Measurements from ENCODE around the gene SLC25A11. TPM values are rescaled to one million over a fixed set of nuclear protein-coding genes. Genes with fewer than 3 reads are reported as not detected.
A peak's percentile ranks its signal among the peaks of the same experiment; 100 is the strongest.

The SLC25A11 gene
- total and polyA plus RNA-seq, 2 donors (not counting 1 experiment from before 2014, with no cell fraction given) = 29.2 to 59.3 TPM

DNA sequence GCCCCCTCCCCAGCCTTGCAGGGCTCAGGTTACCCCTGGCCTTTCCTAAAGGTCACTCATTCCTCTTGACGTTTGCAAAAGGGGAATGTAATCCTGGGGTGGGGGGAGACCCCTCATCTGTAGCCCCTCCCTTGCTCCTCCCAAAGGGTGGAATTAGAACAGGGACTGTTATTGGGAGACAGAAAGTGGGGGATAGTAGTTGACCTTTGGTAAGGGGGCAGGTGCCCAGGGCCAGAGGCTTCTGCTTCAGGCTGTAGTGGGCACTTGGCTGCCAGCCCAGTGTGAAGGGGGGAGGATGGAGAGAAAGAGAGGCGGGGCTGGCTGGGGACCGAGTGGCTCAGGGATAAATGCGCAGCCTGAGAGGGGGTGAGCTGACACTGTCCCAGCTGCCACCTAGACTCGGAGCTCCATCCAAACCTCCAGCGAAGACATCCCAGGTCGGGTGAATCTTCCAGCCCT is 10.9 kb upstream of the SLC25A11 start, which contains the start of gene ENO3:
TSS of gene ENO3 (plus strand) at position 374 of the 459 bp plus-strand sequence. CDS start 711 bp downstream, outside the sequence.
- H3K9ac ChIP-seq (ENCODE audit: insufficient read depth, low read length) = peak within 1 kb of the TSS; percentile 58
- peak within 1 kb of the TSS; percentile 9 to 52 (median 30) for H3K4me3 ChIP-seq (replicated peaks in 1 of 4; ENCODE audit: control extremely low read depth in 1 of 4, insufficient read depth in 1 of 4, low read depth in 3 of 4, low read length in 4 of 4)
- TF ChIP-seq EZH2 (IDR thresholded peaks at IDR 0.05; ENCODE audit: low read length, missing control alignments) = no peak
- TF ChIP-seq, protein P1, sequence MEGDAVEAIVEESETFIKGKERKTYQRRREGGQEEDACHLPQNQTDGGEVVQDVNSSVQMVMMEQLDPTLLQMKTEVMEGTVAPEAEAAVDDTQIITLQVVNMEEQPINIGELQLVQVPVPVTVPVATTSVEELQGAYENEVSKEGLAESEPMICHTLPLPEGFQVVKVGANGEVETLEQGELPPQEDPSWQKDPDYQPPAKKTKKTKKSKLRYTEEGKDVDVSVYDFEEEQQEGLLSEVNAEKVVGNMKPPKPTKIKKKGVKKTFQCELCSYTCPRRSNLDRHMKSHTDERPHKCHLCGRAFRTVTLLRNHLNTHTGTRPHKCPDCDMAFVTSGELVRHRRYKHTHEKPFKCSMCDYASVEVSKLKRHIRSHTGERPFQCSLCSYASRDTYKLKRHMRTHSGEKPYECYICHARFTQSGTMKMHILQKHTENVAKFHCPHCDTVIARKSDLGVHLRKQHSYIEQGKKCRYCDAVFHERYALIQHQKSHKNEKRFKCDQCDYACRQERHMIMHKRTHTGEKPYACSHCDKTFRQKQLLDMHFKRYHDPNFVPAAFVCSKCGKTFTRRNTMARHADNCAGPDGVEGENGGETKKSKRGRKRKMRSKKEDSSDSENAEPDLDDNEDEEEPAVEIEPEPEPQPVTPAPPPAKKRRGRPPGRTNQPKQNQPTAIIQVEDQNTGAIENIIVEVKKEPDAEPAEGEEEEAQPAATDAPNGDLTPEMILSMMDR (conservative IDR thresholded peaks at IDR 0.05 in 1 of 2, IDR thresholded peaks at IDR 0.05 in 1 of 2; ENCODE audit: low read depth in 1 of 2, low read length in 2 of 2) = no peak
- peaks cover 25% of the 10 kb centered on the region for H3K79me2 ChIP-seq (ENCODE audit: control insufficient read depth, insufficient read depth, low read length)
- DNase-seq (ENCODE audit: low read depth in 2 of 2) = no peak
- no peaks in the 10 kb centered on the region for H3K9me3 ChIP-seq (ENCODE audit: control insufficient read depth, insufficient read depth, low read depth, low read length)
- peaks cover 2% of the 10 kb centered on the region for H4K20me1 ChIP-seq (ENCODE audit: control insufficient read depth, extremely low read depth, insufficient read depth, low read length)
- no peaks in the 10 kb centered on the region for H3K27me3 ChIP-seq (ENCODE audit: control insufficient read depth, insufficient read depth, low read length)
- peak within 1 kb of the TSS; percentile 19 for H2AFZ ChIP-seq (ENCODE audit: low read length)
- peak within 1 kb of the TSS; percentile 80 for H3K27ac ChIP-seq (ENCODE audit: insufficient read depth, low read length)
- peak within 1 kb of the TSS; percentile 66 for H3K4me2 ChIP-seq (ENCODE audit: extremely low read depth, insufficient read depth, low read length)
- peaks cover 15% of the 10 kb centered on the region for H3K4me1 ChIP-seq (ENCODE audit: control insufficient read depth, extremely low read depth, insufficient read depth, low read length)
- H3K36me3 ChIP-seq (ENCODE audit: control insufficient read depth, insufficient read depth, low read length) = peaks cover 6% of the 10 kb centered on the region

DNA sequence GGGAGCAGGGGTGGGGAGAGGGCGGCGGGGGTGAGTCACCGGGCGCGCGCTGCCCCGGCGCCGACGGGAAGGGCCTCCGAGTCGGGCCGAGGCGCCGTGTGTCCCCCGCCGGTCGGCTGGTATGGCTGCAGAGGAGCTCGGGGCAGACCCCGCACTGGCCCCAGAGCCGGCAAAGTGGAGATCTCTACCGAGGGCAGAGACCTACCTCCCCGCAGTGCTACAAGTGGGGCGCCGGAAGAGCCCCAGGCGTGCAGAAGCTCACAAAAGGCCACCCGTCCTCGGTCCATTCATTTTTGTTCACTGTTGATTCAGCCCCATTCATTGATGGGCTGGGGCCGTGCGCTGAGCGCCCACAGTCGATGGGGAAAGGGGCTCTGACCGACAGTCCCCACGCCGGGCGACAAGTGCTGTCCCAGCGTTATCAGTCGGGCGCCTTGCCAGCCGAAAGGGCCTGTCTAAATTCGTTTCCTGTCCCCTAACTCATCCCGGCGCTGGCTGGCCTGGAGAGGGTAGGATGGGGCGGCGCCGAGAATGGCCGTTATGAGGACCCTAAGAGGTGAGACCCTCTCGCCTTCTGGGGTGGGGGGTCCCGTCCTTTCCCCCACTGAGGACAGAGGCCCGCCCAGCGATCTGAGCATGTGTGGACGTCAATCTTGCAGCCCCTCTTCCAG is 10.4 kb upstream of the SLC25A11 start:
- no peak for DNase-seq (ENCODE audit: low read depth in 2 of 2)
- Histone ChIP-seq H3K27me3 (ENCODE audit: control insufficient read depth, insufficient read depth, low read length) (no peaks in the 10 kb centered on the region), H3K36me3 (ENCODE audit: control insufficient read depth, insufficient read depth, low read length) (peaks cover 8% of the 10 kb centered on the region), H3K27ac (ENCODE audit: insufficient read depth, low read length) (peak overlapping the region; percentile 80), H3K4me1 (ENCODE audit: control insufficient read depth, extremely low read depth, insufficient read depth, low read length) (peaks cover 18% of the 10 kb centered on the region), H2AFZ (ENCODE audit: low read length) (peak overlapping the region; percentile 19), H3K9me3 (ENCODE audit: control insufficient read depth, insufficient read depth, low read depth, low read length) (no peaks in the 10 kb centered on the region), H3K4me2 (ENCODE audit: extremely low read depth, insufficient read depth, low read length) (peak overlapping the region; percentile 66), H3K79me2 (ENCODE audit: control insufficient read depth, insufficient read depth, low read length) (peaks cover 31% of the 10 kb centered on the region), H4K20me1 (ENCODE audit: control insufficient read depth, extremely low read depth, insufficient read depth, low read length) (peaks cover 2% of the 10 kb centered on the region), H3K4me3 (replicated peaks in 1 of 4; ENCODE audit: control extremely low read depth in 1 of 4, insufficient read depth in 1 of 4, low read depth in 3 of 4, low read length in 4 of 4) (peak overlapping the region; percentile 9 to 52 (median 30)), H3K9ac (ENCODE audit: insufficient read depth, low read length) (peak overlapping the region; percentile 58)
- TF ChIP-seq, protein P1 (conservative IDR thresholded peaks at IDR 0.05 in 1 of 2, IDR thresholded peaks at IDR 0.05 in 1 of 2; ENCODE audit: low read depth in 1 of 2, low read length in 2 of 2) = no peak
- TF ChIP-seq EZH2 (IDR thresholded peaks at IDR 0.05; ENCODE audit: low read length, missing control alignments) = no peak

DNA sequence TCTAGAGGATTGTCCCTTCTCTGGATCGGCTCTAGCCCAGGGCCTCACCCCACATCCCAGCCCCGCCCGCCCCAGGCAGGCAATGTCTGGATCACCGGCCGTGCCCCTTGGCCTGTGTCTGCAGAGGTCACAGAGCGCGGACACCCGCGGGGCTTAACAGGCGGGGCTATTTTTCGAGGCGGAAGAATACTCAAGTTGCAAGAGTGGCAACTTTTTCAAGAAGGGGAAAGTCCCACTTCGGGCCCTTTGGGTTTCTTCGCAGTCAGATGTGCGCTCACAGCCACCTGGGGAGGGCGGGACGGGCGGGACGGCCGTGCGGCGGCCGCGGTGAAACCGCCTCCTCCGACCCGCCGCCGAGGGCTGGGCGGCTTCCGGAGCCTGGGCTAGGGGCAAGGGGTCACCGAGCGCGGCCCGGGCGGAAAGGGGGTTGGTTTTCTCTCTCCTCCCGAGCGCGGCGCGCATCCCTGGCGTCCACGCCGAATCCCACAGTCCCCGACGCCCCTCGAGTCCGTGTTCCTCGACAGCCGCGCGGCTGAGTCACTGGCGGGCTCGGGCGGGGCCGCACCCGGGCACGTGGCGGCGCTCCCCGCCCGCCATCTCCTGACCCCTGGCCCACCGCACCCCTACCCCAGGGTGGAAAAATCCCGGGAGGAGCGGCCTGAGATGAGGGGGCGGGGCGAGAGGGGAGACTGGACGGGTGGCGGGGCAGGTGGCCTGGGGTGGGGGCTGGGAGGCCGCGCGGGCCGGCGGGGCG is 9.7 kb upstream of the SLC25A11 start:
- peaks cover 11% of the 10 kb centered on the region for H3K36me3 ChIP-seq (ENCODE audit: control insufficient read depth, insufficient read depth, low read length)
- no peak overlapping the region for H2AFZ ChIP-seq (ENCODE audit: low read length)
- peak overlapping the region; percentile 47 to 97 (median 60) for H3K4me3 ChIP-seq (replicated peaks in 1 of 4; ENCODE audit: control extremely low read depth in 1 of 4, insufficient read depth in 1 of 4, low read depth in 3 of 4, low read length in 4 of 4)
- DNase-seq (ENCODE audit: low read depth in 2 of 2) = peak; percentile 71 to 76
- peaks cover 24% of the 10 kb centered on the region for H3K4me1 ChIP-seq (ENCODE audit: control insufficient read depth, extremely low read depth, insufficient read depth, low read length)
- H3K9ac ChIP-seq (ENCODE audit: insufficient read depth, low read length) = peak overlapping the region; percentile 55
- H3K9me3 ChIP-seq (ENCODE audit: control insufficient read depth, insufficient read depth, low read depth, low read length) = no peaks in the 10 kb centered on the region
- TF ChIP-seq EZH2 (IDR thresholded peaks at IDR 0.05; ENCODE audit: low read length, missing control alignments) = no peak
- TF ChIP-seq, protein P1 (conservative IDR thresholded peaks at IDR 0.05 in 1 of 2, IDR thresholded peaks at IDR 0.05 in 1 of 2; ENCODE audit: low read depth in 1 of 2, low read length in 2 of 2) = no peak
- H3K79me2 ChIP-seq (ENCODE audit: control insufficient read depth, insufficient read depth, low read length) = peaks cover 38% of the 10 kb centered on the region
- peak overlapping the region; percentile 97 for H3K4me2 ChIP-seq (ENCODE audit: extremely low read depth, insufficient read depth, low read length)
- peaks cover 2% of the 10 kb centered on the region for H4K20me1 ChIP-seq (ENCODE audit: control insufficient read depth, extremely low read depth, insufficient read depth, low read length)
- no peaks in the 10 kb centered on the region for H3K27me3 ChIP-seq (ENCODE audit: control insufficient read depth, insufficient read depth, low read length)
- H3K27ac ChIP-seq (ENCODE audit: insufficient read depth, low read length) = peak overlapping the region; percentile 84

Data from fibroblast of lung (primary cell).